Osteocyte (in vitro differentiated cells): ENCODE data around the gene MT1G. TPM values are rescaled to one million over a fixed set of nuclear protein-coding genes. Genes with fewer than 3 reads are reported as not detected.
"Not testable (repeated sequence)": the region's sequence is repeated elsewhere in the genome, so short reads cannot be mapped to it uniquely, and the experiment has no call there.

Experiments
- DNase-seq: peaks from one replicate; pipeline ENCODE4 v3.0.0; 2021; ENCODE audit warnings: mixed read lengths; ENCODE audit not compliant: unreplicated experiment; ENCODE audit errors: extremely low spot score
- H3K27ac Mint-ChIP-seq: one replicate; pipeline ENCODE4 v1.8.0; 2021; ENCODE audit warnings: mild to moderate bottlenecking, mixed read lengths; ENCODE audit not compliant: unreplicated experiment
- H3K27me3 Mint-ChIP-seq: one replicate; pipeline ENCODE4 v1.8.0; 2021; ENCODE audit warnings: mixed read lengths; ENCODE audit not compliant: unreplicated experiment
- H3K36me3 Mint-ChIP-seq: one replicate; pipeline ENCODE4 v1.8.0; 2021; ENCODE audit warnings: mixed read lengths; ENCODE audit not compliant: unreplicated experiment
- H3K4me1 Mint-ChIP-seq: one replicate; pipeline ENCODE4 v1.8.0; 2021; ENCODE audit warnings: mixed read lengths; ENCODE audit not compliant: unreplicated experiment
- H3K4me3 Mint-ChIP-seq: one replicate; pipeline ENCODE4 v1.8.0; 2021; ENCODE audit warnings: mild to moderate bottlenecking, moderate library complexity, mixed read lengths; ENCODE audit not compliant: unreplicated experiment
- H3K9me3 Mint-ChIP-seq: one replicate; pipeline ENCODE4 v1.8.0; 2021; ENCODE audit warnings: mixed read lengths; ENCODE audit not compliant: unreplicated experiment
- CTCF ChIP-seq: fragments of 200-600 bp; sonication (generic); IDR thresholded peaks from 2 replicates; pipeline ENCODE4 v1.5.0; 2021; ENCODE audit warnings: antibody characterized with exemption, mild to moderate bottlenecking, moderate library complexity
- total RNA-seq: library from RNA; stranded (reverse); gene quantifications from 2 replicates; pipeline ENCODE4 v1.2.1, GENCODE V29; 2021

Gene MT1G
- total RNA-seq, 1 donor from 2014 or later, result not detected

GRCh38 chr16:56625140-56625942 is 42.5 kb downstream of the MT1G start, which contains the start of gene MT1E:
Gene MT1E, plus strand, starts transcription at chr16:56625781. Its CDS starts 71 bp downstream, at chr16:56625852.
- no peaks in the 10 kb centered on the region for H3K27me3 Mint-ChIP-seq
- no peaks in the 10 kb centered on the region for H3K9me3 Mint-ChIP-seq
- H3K27ac Mint-ChIP-seq, result peak within 1 kb of the TSS; percentile 83
- peaks cover 34% of the 10 kb centered on the region for H3K4me1 Mint-ChIP-seq
- peak within 1 kb of the TSS; percentile 79 for H3K4me3 Mint-ChIP-seq
- H3K36me3 Mint-ChIP-seq, result no peaks in the 10 kb centered on the region
- DNase-seq, result no peak
- TF ChIP-seq CTCF, result no peak

GRCh38 chr16:56623637-56624036 is 44.2 kb downstream of the MT1G start:
- H3K27ac Mint-ChIP-seq, result no peak overlapping the region
- H3K9me3 Mint-ChIP-seq, result no peaks in the 10 kb centered on the region
- TF ChIP-seq CTCF, result no peak
- no peaks in the 10 kb centered on the region for H3K36me3 Mint-ChIP-seq
- no peak for DNase-seq
- H3K4me1 Mint-ChIP-seq, result peaks cover 33% of the 10 kb centered on the region
- H3K27me3 Mint-ChIP-seq, result no peaks in the 10 kb centered on the region
- no peak overlapping the region for H3K4me3 Mint-ChIP-seq

GRCh38 chr16:56623184-56623583 is 44.7 kb downstream of the MT1G start:
- H3K36me3 Mint-ChIP-seq, H3K9me3 Mint-ChIP-seq, H3K27me3 Mint-ChIP-seq, DNase-seq, H3K27ac Mint-ChIP-seq, H3K4me3 Mint-ChIP-seq: not testable (repeated sequence)
- peaks cover 32% of the 10 kb centered on the region for H3K4me1 Mint-ChIP-seq

- not testable (repeated sequence) for DNase-seq, H3K9me3 Mint-ChIP-seq, H3K27me3 Mint-ChIP-seq, H3K36me3 Mint-ChIP-seq, H3K4me3 Mint-ChIP-seq, H3K27ac Mint-ChIP-seq
- H3K4me1 Mint-ChIP-seq, result peaks cover 29% of the 10 kb centered on the region
Measured at GRCh38 chr16:56621665-56622445, 46.0 kb downstream of the MT1G start.

GRCh38 chr16:56620339-56620897 is 47.4 kb downstream of the MT1G start:
- Mint-ChIP-seq H3K36me3 (no peaks in the 10 kb centered on the region), H3K4me3 (no peak overlapping the region), H3K27ac (no peak overlapping the region), H3K27me3 (no peaks in the 10 kb centered on the region), H3K9me3 (no peaks in the 10 kb centered on the region), H3K4me1 (peaks cover 18% of the 10 kb centered on the region)
- no peak for TF ChIP-seq CTCF
- no peak for DNase-seq
